ENCODE measurements around the gene HNRNPF. TPM values are rescaled to one million over a fixed set of nuclear protein-coding genes. Genes with fewer than 3 reads are reported as not detected.

HNRNPF gene
- total RNA-seq, 2 experiments from 2014 or later: 464 to 481 TPM

Other genes with a start within 250 kb of the HNRNPF start
- 1 to 10 TPM; 1.6 to 2.3 TPM for gene RASGEF1A, start 142.1 kb downstream of the HNRNPF start, total RNA-seq
- gene FXYD4, start 37.5 kb downstream of the HNRNPF start, total RNA-seq: not detected
- gene ZNF487, start 27.9 kb upstream of the HNRNPF start, total RNA-seq: 1 to 10 TPM; 3.8 to 5.6 TPM
- gene ZNF239, start 165.4 kb upstream of the HNRNPF start, total RNA-seq: under 1 TPM; 0.45 to 0.73 TPM
- gene ZNF485, start 197.3 kb upstream of the HNRNPF start, total RNA-seq: 1 to 10 TPM; 3.4 to 4.2 TPM
- gene ZNF32, start 239.7 kb upstream of the HNRNPF start, total RNA-seq: 10 to 100 TPM; 18.0 to 19.0 TPM

Measured in activated CD4-positive, alpha-beta T cell treated with anti-CD3 and anti-CD28 coated beads, Interleukin-2, amount 10 ng/mL, durations not matched to agents 7 days and 5 days (primary cell).